K562 (cell line): ENCODE data around the gene SBK3.

Source experiments
- ELF1 ChIP-seq: fragments of 200-800 bp; sonication (Bioruptor generic); IDR thresholded peaks from 2 replicates; pipeline ENCODE4 v1.6.1; 2016; ENCODE audit warnings: missing genetic modification characterization, missing compliant biosample characterization
- SMAD3 ChIP-seq: fragments of 450-650 bp; formaldehyde crosslinking; conservative IDR thresholded peaks from 2 replicates; pipeline ENCODE4 v1.4.0; 2020; ENCODE audit warnings: mild to moderate bottlenecking
- TARDBP ChIP-seq: fragments of 450-650 bp; IDR thresholded peaks from 2 replicates; pipeline ENCODE4 v1.6.1; 2016
- TF ChIP-seq, protein P1 (sequence below), 3 experiments: IDR thresholded peaks in 2 of 3; conservative IDR thresholded peaks in 1 of 3; 2 replicates each; pipeline ENCODE4 v1.5.1; 2011 to 2012; ENCODE audit warnings: low read length in 3 of 3, mild to moderate bottlenecking in 3 of 3, control low read depth in 2 of 3, improper control_type of control experiment in 1 of 3, inconsistent platforms in 1 of 3, low read depth in 1 of 3, mixed read lengths in 1 of 3, moderate library complexity in 1 of 3; ENCODE audit not compliant: insufficient read depth in 2 of 3

DNA sequence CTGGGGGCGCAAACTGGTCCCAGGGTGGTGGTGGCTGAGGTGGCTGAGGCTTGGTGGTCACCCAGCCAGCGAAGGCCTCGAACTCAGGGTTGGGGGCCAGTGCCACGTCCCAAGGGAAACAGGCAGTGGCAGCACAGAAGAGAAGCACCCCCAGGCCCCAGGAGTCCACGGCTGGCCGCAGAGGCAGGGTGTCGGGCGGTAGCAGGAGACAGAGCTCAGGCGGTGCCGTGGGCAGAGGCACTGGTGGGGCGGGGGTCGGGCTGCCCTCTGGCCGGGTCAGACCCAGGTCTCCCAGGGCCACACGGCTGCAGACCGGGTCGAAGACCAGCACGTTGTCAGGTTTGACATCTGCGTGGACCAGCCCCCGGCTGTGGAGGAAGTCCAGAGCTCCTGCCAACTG, 4.3 kb downstream of the SBK3 start:
- TF ChIP-seq ELF1 (tag) (no peak), TARDBP (no peak), SMAD3 (no peak)
- TF ChIP-seq, protein P1, sequence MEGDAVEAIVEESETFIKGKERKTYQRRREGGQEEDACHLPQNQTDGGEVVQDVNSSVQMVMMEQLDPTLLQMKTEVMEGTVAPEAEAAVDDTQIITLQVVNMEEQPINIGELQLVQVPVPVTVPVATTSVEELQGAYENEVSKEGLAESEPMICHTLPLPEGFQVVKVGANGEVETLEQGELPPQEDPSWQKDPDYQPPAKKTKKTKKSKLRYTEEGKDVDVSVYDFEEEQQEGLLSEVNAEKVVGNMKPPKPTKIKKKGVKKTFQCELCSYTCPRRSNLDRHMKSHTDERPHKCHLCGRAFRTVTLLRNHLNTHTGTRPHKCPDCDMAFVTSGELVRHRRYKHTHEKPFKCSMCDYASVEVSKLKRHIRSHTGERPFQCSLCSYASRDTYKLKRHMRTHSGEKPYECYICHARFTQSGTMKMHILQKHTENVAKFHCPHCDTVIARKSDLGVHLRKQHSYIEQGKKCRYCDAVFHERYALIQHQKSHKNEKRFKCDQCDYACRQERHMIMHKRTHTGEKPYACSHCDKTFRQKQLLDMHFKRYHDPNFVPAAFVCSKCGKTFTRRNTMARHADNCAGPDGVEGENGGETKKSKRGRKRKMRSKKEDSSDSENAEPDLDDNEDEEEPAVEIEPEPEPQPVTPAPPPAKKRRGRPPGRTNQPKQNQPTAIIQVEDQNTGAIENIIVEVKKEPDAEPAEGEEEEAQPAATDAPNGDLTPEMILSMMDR (IDR thresholded peaks at IDR 0.05 in 2 of 3, conservative IDR thresholded peaks at IDR 0.05 in 1 of 3; ENCODE audit: insufficient read depth in 2 of 3, low read depth in 1 of 3, low read length in 3 of 3): no peak
